Measurements from ENCODE around the gene CAMK1D. TPM values are rescaled to one million over a fixed set of nuclear protein-coding genes. Genes with fewer than 3 reads are reported as not detected.
A peak's percentile ranks its signal among the peaks of the same experiment; 100 is the strongest.
"Not testable (repeated sequence)": the region's sequence is repeated elsewhere in the genome, so short reads cannot be mapped to it uniquely, and the experiment has no call there.

CAMK1D gene
- total RNA-seq, 1 donor from 2014 or later = 1.8 TPM

- no peaks in the 10 kb centered on the region for H3K36me3 ChIP-seq (ENCODE audit: control insufficient read depth, insufficient read depth, low read length)
- no peak for FAIRE-seq
Observed at GRCh38 chr10:12428447-12429135, 79.2 kb downstream of the CAMK1D start.

GRCh38 chr10:12430406-12430982 is 81.1 kb downstream of the CAMK1D start:
- peaks cover 7% of the 10 kb centered on the region for H3K27me3 ChIP-seq (ENCODE audit: control insufficient read depth, insufficient read depth, low read length)
- TF ChIP-seq CTCF (IDR thresholded peaks at IDR 0.05; ENCODE audit: insufficient read depth, low read length, severe bottlenecking) = no peak
- no peaks in the 10 kb centered on the region for H3K36me3 ChIP-seq (ENCODE audit: control insufficient read depth, insufficient read depth, low read length)
- FAIRE-seq (no peak), DNase-seq (ENCODE audit: low read depth) (no peak)
- H3K4me3 ChIP-seq (ENCODE audit: low read depth, low read length) = no peak overlapping the region

More at GRCh38 chr10:12428447-12429135, 79.2 kb downstream of the CAMK1D start:
- TF ChIP-seq CTCF (IDR thresholded peaks at IDR 0.05; ENCODE audit: insufficient read depth, low read length, severe bottlenecking) = no peak
- no peak for DNase-seq (ENCODE audit: low read depth)
- no peak overlapping the region for H3K4me3 ChIP-seq (ENCODE audit: low read depth, low read length)
- H3K27me3 ChIP-seq (ENCODE audit: control insufficient read depth, insufficient read depth, low read length) = peaks cover 6% of the 10 kb centered on the region

GRCh38 chr10:12431151-12432101 is 82.1 kb downstream of the CAMK1D start:
- no peak for TF ChIP-seq CTCF (IDR thresholded peaks at IDR 0.05; ENCODE audit: insufficient read depth, low read length, severe bottlenecking)
- DNase-seq (ENCODE audit: low read depth) (no peak), FAIRE-seq (no peak)
- H3K27me3 ChIP-seq (ENCODE audit: control insufficient read depth, insufficient read depth, low read length) = peaks cover 7% of the 10 kb centered on the region
- H3K36me3 ChIP-seq (ENCODE audit: control insufficient read depth, insufficient read depth, low read length) = no peaks in the 10 kb centered on the region
- no peak overlapping the region for H3K4me3 ChIP-seq (ENCODE audit: low read depth, low read length)

- H3K4me3 ChIP-seq (ENCODE audit: low read depth, low read length) = no peak overlapping the region
- no peaks in the 10 kb centered on the region for H3K36me3 ChIP-seq (ENCODE audit: control insufficient read depth, insufficient read depth, low read length)
- no peak for TF ChIP-seq CTCF (IDR thresholded peaks at IDR 0.05; ENCODE audit: insufficient read depth, low read length, severe bottlenecking)
- H3K27me3 ChIP-seq (ENCODE audit: control insufficient read depth, insufficient read depth, low read length) = peaks cover 7% of the 10 kb centered on the region
- DNase-seq (ENCODE audit: low read depth) (no peak), FAIRE-seq (peak; percentile 43)
Observed at GRCh38 chr10:12432402-12433189, 83.2 kb downstream of the CAMK1D start.

- DNase-seq (ENCODE audit: low read depth) = no peak
- H3K27me3 ChIP-seq (ENCODE audit: control insufficient read depth, insufficient read depth, low read length) = peaks cover 7% of the 10 kb centered on the region
- no peak for TF ChIP-seq CTCF (IDR thresholded peaks at IDR 0.05; ENCODE audit: insufficient read depth, low read length, severe bottlenecking)
- H3K36me3 ChIP-seq (ENCODE audit: control insufficient read depth, insufficient read depth, low read length) = no peaks in the 10 kb centered on the region
- no peak overlapping the region for H3K4me3 ChIP-seq (ENCODE audit: low read depth, low read length)
- FAIRE-seq = no peak
Observed at GRCh38 chr10:12434277-12434676, 84.9 kb downstream of the CAMK1D start.

- not testable (repeated sequence) for FAIRE-seq; H3K4me3 ChIP-seq (ENCODE audit: low read depth, low read length); DNase-seq (ENCODE audit: low read depth); H3K36me3 ChIP-seq (ENCODE audit: control insufficient read depth, insufficient read depth, low read length); H3K27me3 ChIP-seq (ENCODE audit: control insufficient read depth, insufficient read depth, low read length)
Observed at GRCh38 chr10:12434677-12435076, 85.3 kb downstream of the CAMK1D start.

Data from bronchial epithelial cell (primary cell).